ENCODE results near the gene TEX261.

DNA sequence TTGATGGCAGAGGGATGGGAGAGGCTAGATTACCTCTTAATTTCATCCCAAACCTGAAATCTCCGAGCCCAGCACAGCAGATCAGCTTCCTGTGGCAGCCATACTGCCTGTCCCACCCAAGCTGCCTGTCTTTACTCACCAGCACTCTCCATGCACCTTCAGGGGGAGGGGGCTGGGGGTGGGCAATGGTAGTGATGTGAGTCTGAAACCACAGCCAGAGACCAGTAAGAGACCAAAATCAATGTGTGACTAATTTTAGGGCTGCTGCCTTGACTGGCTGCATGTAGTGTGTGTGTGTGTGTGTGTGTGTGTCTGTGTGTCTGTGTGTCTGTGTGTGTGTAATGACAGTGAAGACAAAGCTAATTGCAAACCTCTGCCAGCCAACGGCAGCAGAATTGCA is 11.7 kb upstream of the TEX261 start:
- TF ChIP-seq, protein P1, sequence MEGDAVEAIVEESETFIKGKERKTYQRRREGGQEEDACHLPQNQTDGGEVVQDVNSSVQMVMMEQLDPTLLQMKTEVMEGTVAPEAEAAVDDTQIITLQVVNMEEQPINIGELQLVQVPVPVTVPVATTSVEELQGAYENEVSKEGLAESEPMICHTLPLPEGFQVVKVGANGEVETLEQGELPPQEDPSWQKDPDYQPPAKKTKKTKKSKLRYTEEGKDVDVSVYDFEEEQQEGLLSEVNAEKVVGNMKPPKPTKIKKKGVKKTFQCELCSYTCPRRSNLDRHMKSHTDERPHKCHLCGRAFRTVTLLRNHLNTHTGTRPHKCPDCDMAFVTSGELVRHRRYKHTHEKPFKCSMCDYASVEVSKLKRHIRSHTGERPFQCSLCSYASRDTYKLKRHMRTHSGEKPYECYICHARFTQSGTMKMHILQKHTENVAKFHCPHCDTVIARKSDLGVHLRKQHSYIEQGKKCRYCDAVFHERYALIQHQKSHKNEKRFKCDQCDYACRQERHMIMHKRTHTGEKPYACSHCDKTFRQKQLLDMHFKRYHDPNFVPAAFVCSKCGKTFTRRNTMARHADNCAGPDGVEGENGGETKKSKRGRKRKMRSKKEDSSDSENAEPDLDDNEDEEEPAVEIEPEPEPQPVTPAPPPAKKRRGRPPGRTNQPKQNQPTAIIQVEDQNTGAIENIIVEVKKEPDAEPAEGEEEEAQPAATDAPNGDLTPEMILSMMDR (IDR thresholded peaks at IDR 0.05; ENCODE audit: low read depth, low read length), result no peak
- TF ChIP-seq, protein P2, sequence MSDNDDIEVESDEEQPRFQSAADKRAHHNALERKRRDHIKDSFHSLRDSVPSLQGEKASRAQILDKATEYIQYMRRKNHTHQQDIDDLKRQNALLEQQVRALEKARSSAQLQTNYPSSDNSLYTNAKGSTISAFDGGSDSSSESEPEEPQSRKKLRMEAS (IDR thresholded peaks at IDR 0.05; ENCODE audit: low read depth, low read length), result no peak
- no peak for TF ChIP-seq POLR2A (IDR thresholded peaks at IDR 0.05; ENCODE audit: extremely low read depth, insufficient read length)

Data from NB4 (cell line).